ENCODE results near the gene EHD1.

GRCh38 chr11:64809781-64810241 lies 68.6 kb downstream of the EHD1 start:
- TF ChIP-seq EZH2phosphoT487 (IDR thresholded peaks at IDR 0.05; ENCODE audit: insufficient read depth, low read depth) (no peak), EZH2 (IDR thresholded peaks at IDR 0.05; ENCODE audit: insufficient read depth, poor library complexity, severe bottlenecking) (no peak)

Data from GM23248 (cell line).